B cell (primary cell): ENCODE data around the gene ZNF764. TPM values are rescaled to one million over a fixed set of nuclear protein-coding genes. Genes with fewer than 3 reads are reported as not detected.

Source experiments
- ATAC-seq: fragments of 200-7000 bp; cut with Tn5 transposase; one replicate; pipeline ENCODE4 v1.10.0; 2021; ENCODE audit warnings: low read depth, mild to moderate bottlenecking, moderate number of reproducible peaks, moderate library complexity
- CTCF ChIA-PET: fragments of 350-600 bp; sonication (Branson Sonifier 250); formaldehyde crosslinking; loops from one replicate; lab custom pipeline; 2021; ENCODE audit warnings: antibody characterized with exemption, inconsistent platforms; lab: Charles Lee
- POLR2A ChIA-PET: fragments of 350-600 bp; sonication (Branson Sonifier 250); formaldehyde crosslinking; loops from one replicate; lab custom pipeline; 2021; ENCODE audit warnings: antibody characterized with exemption; lab: Charles Lee
- DNase-seq: peaks from one replicate; pipeline ENCODE4 v3.0.0; 2013
- H2AFZ ChIP-seq: 2 replicates; pipeline ENCODE4 v1.6.1; 2012; ENCODE audit warnings: mild to moderate bottlenecking, low read depth, low read length; ENCODE audit not compliant: insufficient read depth, poor library complexity, severe bottlenecking
- H3K27ac ChIP-seq, 2 donors: 1 replicate in 1 of 2; 2 replicates in 1 of 2; pipeline ENCODE4 v1.5.1; 2012 to 2013; ENCODE audit warnings: low read length in 2 of 2, mild to moderate bottlenecking in 2 of 2, moderate library complexity in 1 of 2
- H3K27me3 ChIP-seq, 4 experiments: fragments of 200-600 bp in 1 of 4; sonication (generic) in 1 of 4; replicated peaks in 1 of 4; 1 replicate in 2 of 4; 2 replicates in 2 of 4; pipeline versions ENCODE4 v1.6.1 to v1.7.0; 2013 to 2016; ENCODE audit warnings: low read length in 3 of 4, mild to moderate bottlenecking in 2 of 4, mixed read lengths in 1 of 4, moderate library complexity in 1 of 4; ENCODE audit not compliant: insufficient read depth in 4 of 4, control insufficient read depth in 3 of 4; ENCODE audit errors: control extremely low read depth in 1 of 4
- H3K36me3 ChIP-seq, 2 experiments: replicated peaks in 1 of 2; 1 replicate in 1 of 2; 2 replicates in 1 of 2; pipeline versions ENCODE4 v1.6.1 to v1.7.1; 2013; ENCODE audit warnings: low read length in 1 of 2; ENCODE audit not compliant: insufficient read depth in 2 of 2, control insufficient read depth in 1 of 2; ENCODE audit errors: control extremely low read depth in 1 of 2, extremely low read depth in 1 of 2
- H3K4me1 ChIP-seq, 2 donors: fragments of 200-600 bp in 1 of 2; sonication (generic) in 1 of 2; 1 replicate in 1 of 2; 2 replicates in 1 of 2; pipeline versions ENCODE4 v1.5.1 to v1.6.1; 2013 to 2017; ENCODE audit warnings: low read length in 2 of 2; ENCODE audit not compliant: control insufficient read depth in 2 of 2, insufficient read depth in 2 of 2
- H3K4me2 ChIP-seq: replicated peaks from 2 replicates; pipeline ENCODE3; 2012; ENCODE audit warnings: mild to moderate bottlenecking, low read depth, low read length; ENCODE audit not compliant: poor library complexity, severe bottlenecking
- H3K4me3 ChIP-seq, 5 experiments: fragments of 200-600 bp in 1 of 5; sonication (generic) in 1 of 5; 1 replicate in 3 of 5; 2 replicates in 2 of 5; pipeline versions ENCODE4 v1.5.1 to v1.7.0; 2011 to 2016; ENCODE audit warnings: low read length in 4 of 5, mild to moderate bottlenecking in 4 of 5, low read depth in 2 of 5, control low read depth in 1 of 5, moderate library complexity in 1 of 5; ENCODE audit not compliant: insufficient read depth in 1 of 5; ENCODE audit errors: control extremely low read depth in 1 of 5, extremely low read depth in 1 of 5
- H3K79me2 ChIP-seq: fragments of 200-600 bp; sonication (generic); one replicate; pipeline ENCODE4 v1.6.0; 2016; ENCODE audit warnings: low read length; ENCODE audit not compliant: control insufficient read depth, insufficient read depth
- H3K9ac ChIP-seq: fragments of 200-600 bp; sonication (generic); 2 replicates; pipeline ENCODE4 v1.6.1; 2017; ENCODE audit warnings: mild to moderate bottlenecking, low read length, moderate library complexity
- H3K9me3 ChIP-seq, 3 donors: one replicate each; pipeline versions ENCODE4 v1.6.1 to v1.7.1; 2013; ENCODE audit warnings: low read length in 2 of 3; ENCODE audit not compliant: control insufficient read depth in 2 of 3, insufficient read depth in 1 of 3; ENCODE audit errors: control extremely low read depth in 1 of 3
- H4K20me1 ChIP-seq: 2 replicates; pipeline ENCODE4 v1.6.0; 2012; ENCODE audit warnings: mild to moderate bottlenecking, low read length; ENCODE audit not compliant: insufficient read depth, control insufficient read depth, poor library complexity, severe bottlenecking
- H3K27ac Mint-ChIP-seq: one replicate; pipeline ENCODE4 v1.8.0; 2021; ENCODE audit warnings: mixed read lengths
- H3K27me3 Mint-ChIP-seq: one replicate; pipeline ENCODE4 v1.8.0; 2021; ENCODE audit warnings: mixed read lengths
- H3K4me1 Mint-ChIP-seq: one replicate; pipeline ENCODE4 v1.8.0; 2021; ENCODE audit warnings: mixed read lengths
- H3K4me3 Mint-ChIP-seq: one replicate; pipeline ENCODE4 v1.8.0; 2021; ENCODE audit warnings: mixed read lengths
- H3K9me3 Mint-ChIP-seq: one replicate; pipeline ENCODE4 v1.8.0; 2022; ENCODE audit warnings: mixed read lengths; ENCODE audit not compliant: insufficient read depth
- EZH2 ChIP-seq: IDR thresholded peaks from 2 replicates; pipeline ENCODE4 v1.6.1; 2012; ENCODE audit warnings: borderline replicate concordance, low read depth, mild to moderate bottlenecking, moderate library complexity, low read length; ENCODE audit not compliant: insufficient read depth, poor library complexity, severe bottlenecking
- WGBS: methylation state at CpG from one replicate; pipeline ENCODE4 v1.1.5; 2013; ENCODE audit warnings: missing lambda C conversion rate; ENCODE audit not compliant: insufficient coverage; 5-methylcytosine and 5-hydroxymethylcytosine counted together
- intact Hi-C: fragments of 100-400 bp; cut with micrococcal nuclease; formaldehyde crosslinking; loops from one replicate; pipeline ENCODE4 v1.10.0; 2022
- polyA plus RNA-seq: library from polyadenylated mRNA; depleted of rRNA; stranded (reverse); fragments of >200 nt; gene quantifications from 2 replicates; pipeline ENCODE4 v1.2.3, GENCODE V29; 2012
- total RNA-seq, 2 donors: library from RNA; stranded (reverse); fragments of 120-200 nt in 1 of 2; gene quantifications; 1 replicate in 1 of 2; 2 replicates in 1 of 2; pipeline versions ENCODE4 v1.2.3 to v1.2.4, GENCODE V29; 2013 to 2022
- TF ChIP-seq, protein P1 (sequence below): fragments of 200-600 bp; IDR thresholded peaks from one replicate; pipeline ENCODE4 v1.8.0; 2022; ENCODE audit warnings: antibody characterized with exemption, mild to moderate bottlenecking

The ZNF764 gene
- total and polyA plus RNA-seq, 2 donors (not counting 1 experiment from before 2014, with no cell fraction given) = 12.6 to 20.9 TPM

DNA sequence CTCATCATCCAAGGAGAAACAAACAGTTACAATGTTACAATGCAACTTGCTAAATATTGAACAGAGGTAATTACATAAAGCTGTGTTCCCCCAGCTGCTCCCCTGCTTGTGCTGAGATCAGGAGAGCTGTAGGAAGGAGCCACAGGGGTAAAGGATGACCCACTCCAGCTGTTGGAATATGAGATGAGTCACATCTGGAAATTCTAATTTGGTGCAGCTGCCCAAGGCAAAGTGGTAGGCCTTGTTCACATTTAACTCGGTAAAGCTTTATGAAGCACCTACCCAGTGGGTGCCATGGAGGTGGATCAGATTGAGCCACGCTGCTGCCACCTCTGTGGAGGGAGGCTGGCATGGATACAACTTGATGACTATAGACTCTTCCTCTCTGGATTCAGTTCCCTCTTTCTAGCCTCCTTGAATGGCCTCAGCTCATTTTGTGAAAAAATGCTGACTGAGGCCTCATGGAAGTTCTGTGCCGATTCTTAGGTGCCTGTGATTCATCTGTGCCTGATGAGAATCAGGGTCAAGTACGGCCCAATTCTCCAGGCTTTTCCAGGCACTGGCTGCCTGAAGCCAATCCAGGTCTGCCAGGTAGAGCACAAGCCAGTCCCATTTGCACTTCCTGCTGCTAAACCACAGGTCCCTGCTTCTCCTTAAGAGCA lies 44.6 kb upstream of the ZNF764 start:
- no peak overlapping the region for H3K4me2 ChIP-seq

DNA sequence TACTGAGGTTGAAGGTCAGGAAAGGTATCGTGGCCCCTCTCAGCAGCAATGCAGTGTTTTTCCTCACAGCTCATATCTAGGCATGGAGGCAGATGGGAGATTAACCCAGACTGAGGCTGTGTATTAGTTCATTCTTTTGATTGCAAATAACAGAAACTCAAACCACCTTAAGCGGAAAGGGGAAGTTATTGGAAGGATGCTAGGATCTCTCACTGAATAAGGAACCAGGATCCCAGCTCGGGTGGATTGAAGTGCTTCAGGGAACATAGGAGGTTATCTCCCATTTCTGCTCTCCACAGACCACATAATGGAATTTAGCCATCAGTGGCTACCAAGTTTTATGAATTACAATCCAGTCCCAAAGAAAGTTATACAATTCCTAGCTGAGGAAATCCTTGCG lies 43.8 kb upstream of the ZNF764 start:
- H3K4me3 ChIP-seq = no peak overlapping the region
- H3K4me1 ChIP-seq = no peaks in the 10 kb centered on the region
- H3K4me2 ChIP-seq = no peak overlapping the region
- no peaks in the 10 kb centered on the region for H4K20me1 ChIP-seq
- peaks cover 0 to 27% of the 10 kb centered on the region in 2 experiments for H3K36me3 ChIP-seq
- intact Hi-C loops = no loop called here
- Mint-ChIP-seq H3K9me3 (no peaks in the 10 kb centered on the region), H3K4me1 (peaks cover 2% of the 10 kb centered on the region), H3K27me3 (no peaks in the 10 kb centered on the region), H3K27ac (no peak overlapping the region), H3K4me3 (no peak overlapping the region)
- H3K9me3 ChIP-seq = no peaks in the 10 kb centered on the region
- WGBS = 100% methylated on average over 1 of the region's 4 CpGs
- TF ChIP-seq, protein P1, sequence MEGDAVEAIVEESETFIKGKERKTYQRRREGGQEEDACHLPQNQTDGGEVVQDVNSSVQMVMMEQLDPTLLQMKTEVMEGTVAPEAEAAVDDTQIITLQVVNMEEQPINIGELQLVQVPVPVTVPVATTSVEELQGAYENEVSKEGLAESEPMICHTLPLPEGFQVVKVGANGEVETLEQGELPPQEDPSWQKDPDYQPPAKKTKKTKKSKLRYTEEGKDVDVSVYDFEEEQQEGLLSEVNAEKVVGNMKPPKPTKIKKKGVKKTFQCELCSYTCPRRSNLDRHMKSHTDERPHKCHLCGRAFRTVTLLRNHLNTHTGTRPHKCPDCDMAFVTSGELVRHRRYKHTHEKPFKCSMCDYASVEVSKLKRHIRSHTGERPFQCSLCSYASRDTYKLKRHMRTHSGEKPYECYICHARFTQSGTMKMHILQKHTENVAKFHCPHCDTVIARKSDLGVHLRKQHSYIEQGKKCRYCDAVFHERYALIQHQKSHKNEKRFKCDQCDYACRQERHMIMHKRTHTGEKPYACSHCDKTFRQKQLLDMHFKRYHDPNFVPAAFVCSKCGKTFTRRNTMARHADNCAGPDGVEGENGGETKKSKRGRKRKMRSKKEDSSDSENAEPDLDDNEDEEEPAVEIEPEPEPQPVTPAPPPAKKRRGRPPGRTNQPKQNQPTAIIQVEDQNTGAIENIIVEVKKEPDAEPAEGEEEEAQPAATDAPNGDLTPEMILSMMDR = no peak
- no peak for TF ChIP-seq EZH2
- ChIA-PET POLR2A (no interaction called here), CTCF (interaction anchor here (0.5 to 2.7 kb wide), 4 partner anchors 13 to 153 kb away, joined by 3 to 13 read pairs (median 6); no protein-coding TSS in a partner anchor)
- no peak overlapping the region for H3K27ac ChIP-seq
- no peak overlapping the region for H3K9ac ChIP-seq
- ATAC-seq = no peak
- no peak for DNase-seq
- H3K79me2 ChIP-seq = no peaks in the 10 kb centered on the region
- H3K27me3 ChIP-seq = no peaks in the 10 kb centered on the region
- H2AFZ ChIP-seq = no peak overlapping the region

More for the DNA sequence above, 44.6 kb upstream of the ZNF764 start:
- WGBS = 91% methylated on average over 3 of the region's 4 CpGs
- Histone ChIP-seq H4K20me1 (no peaks in the 10 kb centered on the region), H3K27ac (no peak overlapping the region), H3K4me1 (no peaks in the 10 kb centered on the region), H3K9ac (no peak overlapping the region), H3K27me3 (no peaks in the 10 kb centered on the region), H3K9me3 (no peaks in the 10 kb centered on the region), H3K36me3 (peaks cover 0 to 27% of the 10 kb centered on the region in 2 experiments), H3K79me2 (peaks cover 3% of the 10 kb centered on the region), H2AFZ (no peak overlapping the region), H3K4me3 (no peak overlapping the region)
- ChIA-PET POLR2A (interaction anchor here (0.6 kb wide), 1 partner anchor 19 kb away, joined by 3 read pairs; no protein-coding TSS in a partner anchor), CTCF (interaction anchor here (0.5 to 2.7 kb wide), 4 partner anchors 12 to 154 kb away, joined by 3 to 13 read pairs (median 6); no protein-coding TSS in a partner anchor)
- Mint-ChIP-seq H3K27ac (no peak overlapping the region), H3K4me1 (peaks cover 3% of the 10 kb centered on the region), H3K9me3 (no peaks in the 10 kb centered on the region), H3K4me3 (no peak overlapping the region), H3K27me3 (no peaks in the 10 kb centered on the region)
- intact Hi-C loops = no loop called here
- DNase-seq (no peak), ATAC-seq (no peak)
- no peak for TF ChIP-seq EZH2
- TF ChIP-seq, protein P1 = no peak
